K562 (cell line): ENCODE results near the gene ZNF331. TPM values are rescaled to one million over a fixed set of nuclear protein-coding genes. Genes with fewer than 3 reads are reported as not detected.

Source experiments
- ATAC-seq: fragments of 200-7000 bp; cut with Tn5 transposase; 3 replicates; pipeline ENCODE4 v1.9.1; 2020; ENCODE audit warnings: moderate library complexity
- BruUV-seq: library from RNA; stranded (reverse); fragments of 400-500 nt; replicated peaks from 2 replicates; lab custom pipeline; 2021; lab: Mats Ljungman, UMichigan
- CTCF ChIA-PET: fragments of 300-600 bp; formaldehyde crosslinking; extraction: SDS; loops from one replicate; lab custom pipeline; 2021; ENCODE audit warnings: low intra/inter-chr PET ratio; lab: Yijun Ruan, JAX
- POLR2A ChIA-PET: fragments of 300-600, 350-650 bp; sonication (Branson Sonifier 250); formaldehyde crosslinking; extraction: SDS; loops from one replicate; lab custom pipeline; 2021; ENCODE audit warnings: antibody characterized with exemption, inconsistent platforms; lab: Yijun Ruan, JAX
- DNase-seq, 4 experiments: peaks; one replicate each; pipeline versions ENCODE4 v3.0.0 to v3.0.0-alpha.2; 2011 to 2018; ENCODE audit warnings: low spot score in 3 of 4, mixed read lengths in 3 of 4; ENCODE audit errors: extremely low read depth in 1 of 4
- FAIRE-seq: peaks from 2 replicates; lab custom pipeline; 2011; peaks lifted over from hg19 to GRCh38; lab: Jason Lieb, UNC
- H2AFZ ChIP-seq: 2 replicates; pipeline ENCODE4 v1.6.0; 2011; ENCODE audit warnings: low read depth, low read length, control low read depth, inconsistent platforms
- H3K27ac ChIP-seq: fragments of 200-600 bp; 3 replicates; pipeline ENCODE4 v1.8.0; 2011; ENCODE audit warnings: low read depth, mild to moderate bottlenecking, control low read depth, inconsistent platforms, low read length, moderate library complexity, mixed read lengths; ENCODE audit errors: extremely low read depth
- H3K27me3 ChIP-seq, 2 experiments: fragments of 300-600 bp in 1 of 2; 2 replicates in 1 of 2; 3 replicates in 1 of 2; pipeline versions ENCODE4 v1.6.0 to v1.8.0; 2011; ENCODE audit warnings: inconsistent platforms in 2 of 2, low read length in 2 of 2, mild to moderate bottlenecking in 1 of 2, mixed read lengths in 1 of 2, moderate library complexity in 1 of 2; ENCODE audit not compliant: control insufficient read depth in 2 of 2, insufficient read depth in 2 of 2
- H3K36me3 ChIP-seq: fragments of 300-600 bp; 3 replicates; pipeline ENCODE4 v1.8.0; 2011; ENCODE audit warnings: mild to moderate bottlenecking, low read length, inconsistent platforms; ENCODE audit not compliant: control insufficient read depth, insufficient read depth
- H3K4me1 ChIP-seq, 2 experiments: fragments of 200-600 bp in 1 of 2; replicated peaks in 1 of 2; 2 replicates in 1 of 2; 3 replicates in 1 of 2; pipeline versions ENCODE4 v1.5.1 to v1.8.0; 2011; ENCODE audit warnings: inconsistent platforms in 2 of 2, low read length in 2 of 2, mild to moderate bottlenecking in 1 of 2, mixed read lengths in 1 of 2, moderate library complexity in 1 of 2; ENCODE audit not compliant: control insufficient read depth in 2 of 2, insufficient read depth in 2 of 2
- H3K4me2 ChIP-seq: 2 replicates; pipeline ENCODE4 v1.6.1; 2011; ENCODE audit warnings: low read length, control low read depth, inconsistent platforms, mixed read lengths; ENCODE audit not compliant: insufficient read depth
- H3K4me3 ChIP-seq: fragments of 200-600 bp; sonication (generic), shearing (Covaris generic); 2 replicates; pipeline ENCODE4 v1.5.1; 2016; ENCODE audit warnings: control low read depth, inconsistent platforms
- H3K79me2 ChIP-seq: fragments of 200-600 bp; 3 replicates; pipeline ENCODE4 v1.8.0; 2011; ENCODE audit warnings: low read length, inconsistent platforms; ENCODE audit not compliant: control insufficient read depth, insufficient read depth
- H3K9ac ChIP-seq, 2 experiments: 2 replicates each; pipeline versions ENCODE4 v1.6.0 to v1.6.1; 2011; ENCODE audit warnings: low read depth in 2 of 2, low read length in 2 of 2, control low read depth in 1 of 2, inconsistent platforms in 1 of 2, mild to moderate bottlenecking in 1 of 2, mixed read lengths in 1 of 2; ENCODE audit not compliant: insufficient read depth in 1 of 2
- H3K9me1 ChIP-seq: one replicate; pipeline ENCODE4 v1.6.0; 2011; ENCODE audit warnings: inconsistent platforms, mild to moderate bottlenecking, low read length, moderate library complexity; ENCODE audit not compliant: control insufficient read depth, insufficient read depth
- H3K9me3 ChIP-seq: replicated peaks from 2 replicates; pipeline ENCODE4 v1.5.1; 2011; ENCODE audit warnings: low read depth, low read length, inconsistent platforms; ENCODE audit not compliant: control insufficient read depth, insufficient read depth
- H4K20me1 ChIP-seq: replicated peaks from 2 replicates; pipeline ENCODE4 v1.6.1; 2011; ENCODE audit warnings: low read length, inconsistent platforms, mixed read lengths; ENCODE audit not compliant: control insufficient read depth, insufficient read depth
- ARID4B ChIP-seq: sonication (generic); formaldehyde crosslinking; IDR thresholded peaks from 2 replicates; pipeline ENCODE4 v1.8.0; 2022; ENCODE audit warnings: mild to moderate bottlenecking, missing genetic modification reagents
- CHCHD3 ChIP-seq: fragments of 250-450 bp; sonication (Bioruptor Pico); IDR thresholded peaks from 2 replicates; pipeline ENCODE4 v2.1.2; 2022; ENCODE audit warnings: mild to moderate bottlenecking
- ELF2 ChIP-seq: fragments of 250-450 bp; sonication (Bioruptor Pico); IDR thresholded peaks from 2 replicates; pipeline ENCODE4 v1.5.0; 2021; ENCODE audit warnings: mild to moderate bottlenecking
- HMBOX1 ChIP-seq: sonication (generic); IDR thresholded peaks from 2 replicates; pipeline ENCODE4 v1.6.1; 2016
- NCOA1 ChIP-seq: fragments of 450-650 bp; IDR thresholded peaks from 2 replicates; pipeline ENCODE4 v1.6.1; 2016; ENCODE audit warnings: low read depth
- OTX1 ChIP-seq: fragments of 450-650 bp; formaldehyde crosslinking; IDR thresholded peaks from 2 replicates; pipeline ENCODE4 v1.4.0; 2022; ENCODE audit warnings: mild to moderate bottlenecking
- THRAP3 ChIP-seq: fragments of 450-650 bp; IDR thresholded peaks from 2 replicates; pipeline ENCODE4 v1.6.1; 2016; ENCODE audit warnings: mild to moderate bottlenecking, inconsistent platforms, borderline replicate concordance
- ZNF740 ChIP-seq, 3 experiments: fragments of 200-800 bp in 1 of 3; sonication (Bioruptor generic) in 1 of 3; sonication (generic) in 1 of 3; formaldehyde crosslinking in 1 of 3; IDR thresholded peaks; 2 replicates each; pipeline versions ENCODE4 v1.6.1 to v1.8.0; 2016 to 2022; ENCODE audit warnings: mild to moderate bottlenecking in 2 of 3, missing compliant biosample characterization in 2 of 3, missing genetic modification characterization in 2 of 3, missing genetic modification reagents in 1 of 3
- WGBS: fragments of 100-300 bp; shearing (Covaris generic); methylation state at CpG from one replicate; pipeline ENCODE4 v1.1.6; 2016; ENCODE audit warnings: low coverage, mixed read lengths; ENCODE audit not compliant: insufficient coverage; ENCODE audit errors: missing lambda C conversion rate; 5-methylcytosine and 5-hydroxymethylcytosine counted together
- in situ Hi-C: fragments of 300-500 bp; cut with MboI; formaldehyde crosslinking; loops from 4 replicates; pipeline ENCODE4 v1.15.0; 2018; ENCODE audit warnings: inconsistent platforms, mixed read lengths
- intact Hi-C: fragments of 100-400 bp; cut with micrococcal nuclease; formaldehyde crosslinking; loops from 2 replicates; pipeline ENCODE4 v1.14.2; 2022
- polyA plus RNA-seq, 8 experiments: library from polyadenylated mRNA; depleted of rRNA in 4 of 8; stranded (reverse) in 5 of 8; unstranded in 3 of 8; fragments of >200 nt; fragmentation: Nextera tagmentation in 2 of 8; fragmentation: Illumina TruSeq in 1 of 8; extraction: Ambion mirVana in 2 of 8; extraction: Trizol in 1 of 8; gene quantifications; 2 replicates each; pipeline versions ENCODE4 v1.2.1 to v1.2.3, GENCODE V29; 2011 to 2014; ENCODE audit warnings: inconsistent platforms in 1 of 8, missing spikeins in 1 of 8
- total RNA-seq, 7 experiments: library from RNA; depleted of rRNA in 6 of 7; stranded (reverse); fragments of >200 nt in 6 of 7; fragmentation: Illumina TruSeq in 2 of 7; extraction: Trizol in 2 of 7; gene quantifications; 2 replicates each; pipeline versions ENCODE4 v1.2.1 to v1.2.3, GENCODE V29; 2011 to 2021; ENCODE audit warnings: low replicate concordance in 1 of 7

The ZNF331 gene
- total and polyA plus RNA-seq, 9 of the 15 experiments (the other 6 are each of a cell fraction or from before 2014, with no cell fraction given): 0.23 to 2.7 (median 0.76) TPM

DNA sequence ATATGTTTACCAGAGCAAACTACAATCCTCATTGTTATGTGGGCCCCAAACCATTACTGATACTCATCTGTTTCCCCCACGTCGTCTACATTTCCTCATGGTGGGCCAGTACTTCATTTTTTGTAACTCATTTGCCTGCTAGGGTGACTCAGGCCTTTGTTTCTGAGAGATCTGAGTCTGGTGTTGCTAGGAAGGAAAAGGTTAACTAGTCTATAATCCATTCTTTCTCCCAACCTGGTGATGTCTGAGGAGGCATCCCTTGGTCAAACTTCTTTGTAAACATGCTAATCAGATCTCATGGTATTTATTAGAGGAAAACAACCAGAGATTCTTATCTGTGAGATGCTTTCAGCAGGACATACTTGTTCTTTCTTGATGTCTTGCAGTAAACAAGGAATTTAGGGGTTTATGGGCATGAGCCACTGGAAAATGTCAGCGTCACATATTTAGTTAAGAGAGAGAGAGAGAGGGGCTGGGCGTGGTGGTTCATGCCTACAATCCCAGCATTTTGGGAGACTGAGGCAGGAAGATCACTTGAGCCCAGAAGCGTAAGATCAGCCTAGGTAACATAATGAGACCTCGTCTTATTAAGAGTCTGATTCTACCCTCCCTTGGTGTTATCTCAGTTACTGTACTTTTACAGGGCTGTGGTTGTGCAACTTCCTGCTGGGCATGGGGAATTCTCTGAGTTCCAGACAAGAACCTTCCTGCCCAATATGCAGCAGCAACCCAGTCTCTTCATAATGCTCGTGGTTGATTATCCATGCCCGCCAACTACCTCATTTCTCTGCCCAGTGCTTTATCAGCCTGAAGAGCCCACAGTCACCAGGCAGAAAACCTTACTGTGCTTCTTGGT, 84.2 kb downstream of the ZNF331 start (continued):
- TF ChIP-seq ELF2 (CRISPR knock-in tag) (no peak), ARID4B (CRISPR knock-in tag) (no peak)

- Histone ChIP-seq H3K36me3 (no peaks in the 10 kb centered on the region), H2AFZ (no peak overlapping the region), H3K9ac (no peak overlapping the region), H3K4me3 (no peak overlapping the region), H3K27me3 (peaks cover 0 to 18% of the 10 kb centered on the region in 2 experiments; a peak in 1 of 5 replicates), H3K9me1 (no peaks in the 10 kb centered on the region), H3K79me2 (no peaks in the 10 kb centered on the region), H3K4me2 (no peak overlapping the region), H3K9me3 (no peaks in the 10 kb centered on the region), H3K4me1 (no peaks in the 10 kb centered on the region), H4K20me1 (no peaks in the 10 kb centered on the region), H3K27ac (no peak overlapping the region)
- CTCF ChIA-PET: interaction anchor here (0.5 kb wide), 1 partner anchor 186 kb away, joined by 3 read pairs; no protein-coding TSS in a partner anchor
- intact Hi-C loops: no loop called here
- BruUV-seq: no TSS peak
- POLR2A ChIA-PET: interaction anchor here (0.9 kb wide), 1 partner anchor 9 kb away, joined by 3 read pairs; no protein-coding TSS in a partner anchor
- DNase-seq (no peak), ATAC-seq (no peak), FAIRE-seq (no peak)
- in situ Hi-C loops: no loop called here
- WGBS: under 1% methylated on average over 16 of the region's 16 CpGs
- TF ChIP-seq ZNF740 (CRISPR knock-in tag; IDR thresholded peaks at IDR 0.05) (no peak), ZNF740 (tag; IDR thresholded peaks at IDR 0.05) (no peak), OTX1 (CRISPR knock-in tag) (no peak), NCOA1 (no peak), CHCHD3 (CRISPR knock-in tag) (no peak), HMBOX1 (peak; percentile 64), THRAP3 (no peak)
Observed at GRCh38 chr19:53624771-53625545, 87.0 kb downstream of the ZNF331 start.
